Right lobe of liver (tissue), 6 donors: Measurements from ENCODE around the gene ALLC. TPM values are rescaled to one million over a fixed set of nuclear protein-coding genes. Genes with fewer than 3 reads are reported as not detected.
"Not testable (repeated sequence)": the region's sequence is repeated elsewhere in the genome, so short reads cannot be mapped to it uniquely, and the experiment has no call there.

ENCODE experiments used
- ATAC-seq, 4 donors: fragments of 200-7000 bp; cut with Tn5 transposase; one replicate each; pipeline ENCODE4 v1.9.1; 2020; ENCODE audit warnings: mild to moderate bottlenecking in 4 of 4, moderate library complexity in 4 of 4
- DNase-seq, 3 donors: peaks; one replicate each; pipeline ENCODE4 v3.0.0-alpha.2; 2020
- H3K27ac ChIP-seq, 3 donors: fragments of 200-600 bp; one replicate each; pipeline ENCODE4 v1.8.0; 2022
- H3K27me3 ChIP-seq, 2 donors: fragments of 200-600 bp; one replicate each; pipeline ENCODE4 v1.8.0; 2022
- H3K36me3 ChIP-seq, 4 donors: fragments of 200-600 bp; sonication (generic) in 1 of 4; one replicate each; pipeline versions ENCODE4 v1.5.1 to v1.8.0; 2017 to 2022; ENCODE audit warnings: control low read depth in 1 of 4
- H3K4me1 ChIP-seq, 4 donors: fragments of 200-600 bp; sonication (generic) in 1 of 4; one replicate each; pipeline versions ENCODE4 v1.5.1 to v1.8.0; 2017 to 2022; ENCODE audit warnings: control low read depth in 1 of 4
- H3K4me3 ChIP-seq, 3 donors: fragments of 200-600 bp; one replicate each; pipeline ENCODE4 v1.8.0; 2022
- H3K9me3 ChIP-seq, 4 donors: fragments of 200-600 bp; sonication (generic) in 1 of 4; one replicate each; pipeline versions ENCODE4 v1.5.1 to v1.8.0; 2017 to 2022; ENCODE audit warnings: control low read depth in 1 of 4
- POLR2A ChIP-seq: fragments of 450-650 bp; IDR thresholded peaks from one replicate; pipeline ENCODE4 v1.6.1; 2017; ENCODE audit warnings: antibody characterized with exemption, mild to moderate bottlenecking
- WGBS: methylation state at CpG from one replicate; pipeline ENCODE4 v1.1.6; 2018; ENCODE audit warnings: low coverage, low lambda C conversion rate; ENCODE audit not compliant: insufficient coverage; ENCODE audit errors: missing lambda C conversion rate; 5-methylcytosine and 5-hydroxymethylcytosine counted together
- intact Hi-C, 2 donors: fragments of 100-400 bp; cut with DNase I; formaldehyde crosslinking; loops; one replicate each; pipeline versions ENCODE4 v1.11.2 to v1.14.1; 2022
- long read RNA-seq: library from polyadenylated mRNA; unstranded; transcript quantifications from one replicate; pipeline ENCODE4 v2.0.0, GENCODE V29; 2019
- total RNA-seq, 6 experiments: library from RNA; depleted of rRNA in 2 of 6; stranded (reverse); fragments of >200 nt in 2 of 6; fragmentation: NEBNext Ultra II Directional in 3 of 6; extraction: Animal tissue kit (Norgen Biotek cat#: 25700) in 3 of 6; gene quantifications; one replicate each; pipeline versions ENCODE4 v1.1.0 to v1.2.4, GENCODE V29; 2016 to 2023
- TF ChIP-seq, protein P1 (sequence below), 4 donors: fragments of 200-600 bp in 3 of 4; fragments of 450-650 bp in 1 of 4; IDR thresholded peaks; one replicate each; pipeline versions ENCODE4 v1.5.1 to v1.8.0; 2016 to 2022; ENCODE audit warnings: antibody characterized with exemption in 4 of 4, mild to moderate bottlenecking in 2 of 4
- donor health status: DM: no; HTN: yes; CAD: no.
- donor health status: DM: no; HTN: no; CAD: no.
- donor health status: DM: no; HTN: no; CAD: no.
- donor health status: DM: no; HTN: yes; CAD: no.
- donor health status: DM: no; HTN: yes; CAD: no.

The ALLC gene
- total RNA-seq: under 1 TPM in 5 of 6 experiments, not detected in 1; 0.18 to 0.63 (median 0.31) TPM
- long read RNA-seq: 0 reads

DNA sequence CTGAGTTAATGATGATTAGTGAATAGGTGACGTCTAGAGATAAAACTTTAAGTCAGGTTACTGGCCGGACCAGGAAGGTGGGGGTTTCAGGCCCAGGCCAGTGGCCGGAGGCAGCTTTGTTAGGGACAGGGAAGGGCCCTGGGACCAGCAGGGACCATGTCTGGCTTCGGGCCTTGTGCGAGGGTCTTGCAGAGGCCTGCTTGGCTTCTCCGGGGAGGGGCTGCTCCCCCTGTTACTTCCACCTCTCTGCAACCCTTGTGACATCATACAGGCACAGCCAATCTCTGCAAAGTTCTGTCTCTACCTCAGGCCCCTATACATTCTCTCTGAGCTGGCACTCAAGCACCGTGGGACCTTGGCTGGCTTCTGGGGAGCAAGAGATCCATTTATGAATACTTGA, at the start of gene ALLC:
ALLC (plus strand) TSS at position 320 of the 400 bp plus-strand sequence. CDS start 12,958 bp downstream, outside the sequence.
- H3K36me3 ChIP-seq: no peaks in the 10 kb centered on the region
- no peak within 1 kb of the TSS for H3K4me3 ChIP-seq
- intact Hi-C loops: no loop called here
- ATAC-seq (no peak), DNase-seq (no peak)
- H3K27me3 ChIP-seq: no peaks in the 10 kb centered on the region
- TF ChIP-seq, protein P1, sequence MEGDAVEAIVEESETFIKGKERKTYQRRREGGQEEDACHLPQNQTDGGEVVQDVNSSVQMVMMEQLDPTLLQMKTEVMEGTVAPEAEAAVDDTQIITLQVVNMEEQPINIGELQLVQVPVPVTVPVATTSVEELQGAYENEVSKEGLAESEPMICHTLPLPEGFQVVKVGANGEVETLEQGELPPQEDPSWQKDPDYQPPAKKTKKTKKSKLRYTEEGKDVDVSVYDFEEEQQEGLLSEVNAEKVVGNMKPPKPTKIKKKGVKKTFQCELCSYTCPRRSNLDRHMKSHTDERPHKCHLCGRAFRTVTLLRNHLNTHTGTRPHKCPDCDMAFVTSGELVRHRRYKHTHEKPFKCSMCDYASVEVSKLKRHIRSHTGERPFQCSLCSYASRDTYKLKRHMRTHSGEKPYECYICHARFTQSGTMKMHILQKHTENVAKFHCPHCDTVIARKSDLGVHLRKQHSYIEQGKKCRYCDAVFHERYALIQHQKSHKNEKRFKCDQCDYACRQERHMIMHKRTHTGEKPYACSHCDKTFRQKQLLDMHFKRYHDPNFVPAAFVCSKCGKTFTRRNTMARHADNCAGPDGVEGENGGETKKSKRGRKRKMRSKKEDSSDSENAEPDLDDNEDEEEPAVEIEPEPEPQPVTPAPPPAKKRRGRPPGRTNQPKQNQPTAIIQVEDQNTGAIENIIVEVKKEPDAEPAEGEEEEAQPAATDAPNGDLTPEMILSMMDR (IDR thresholded peaks at IDR 0.05): no peak
- no peak for TF ChIP-seq POLR2A
- H3K27ac ChIP-seq: no peak within 1 kb of the TSS
- no peaks in the 10 kb centered on the region for H3K4me1 ChIP-seq
- no peaks in the 10 kb centered on the region for H3K9me3 ChIP-seq
- 88% methylated on average over 1 of the region's 7 CpGs for whole genome bisulfite sequencing

DNA sequence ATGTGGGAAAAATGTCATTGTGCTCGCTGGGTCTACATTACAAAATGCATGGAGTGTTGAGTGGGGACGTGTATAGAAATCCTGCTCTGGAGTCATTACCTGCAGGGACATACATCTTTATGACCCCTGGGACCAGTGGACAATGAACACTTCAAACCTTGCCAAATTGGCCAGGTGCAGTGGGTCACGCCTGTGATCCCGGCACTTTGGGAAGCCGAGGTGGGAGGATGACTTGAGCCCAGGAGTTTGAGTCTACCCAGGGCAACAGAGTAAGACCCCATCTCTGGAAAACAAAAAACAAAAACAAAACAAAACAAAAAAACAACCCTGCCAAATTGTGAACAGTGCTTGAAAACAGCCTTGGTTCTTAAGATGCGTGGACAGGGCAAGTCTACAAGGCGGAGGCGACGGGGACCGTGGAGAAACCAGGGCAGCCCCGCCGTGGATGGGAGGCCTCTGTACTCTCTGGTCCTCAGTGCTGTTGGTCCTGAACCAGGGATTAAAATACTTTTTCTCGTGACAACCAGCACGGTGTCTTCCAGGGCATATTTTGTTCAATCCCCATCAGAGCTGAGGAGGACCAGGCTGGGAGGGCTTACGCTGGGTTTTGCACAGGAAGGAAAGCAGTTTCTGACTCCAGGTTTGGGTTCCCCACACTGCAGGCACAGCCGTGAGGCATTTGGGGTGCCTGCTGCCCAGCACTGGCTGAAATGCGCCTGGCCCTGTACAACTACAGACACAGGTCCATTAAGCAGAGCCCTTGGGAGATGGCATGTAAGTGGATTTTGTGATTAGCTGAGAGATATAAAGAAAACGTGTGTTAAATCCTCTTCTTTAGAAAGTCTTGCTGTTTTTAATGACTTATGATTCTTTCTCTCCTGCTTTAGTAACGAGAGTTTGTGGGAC, 49.4 kb upstream of the ALLC start:
- no peak for TF ChIP-seq POLR2A
- TF ChIP-seq, protein P1 (IDR thresholded peaks at IDR 0.05): no peak
- H3K4me3 ChIP-seq: no peak overlapping the region
- H3K9me3 ChIP-seq: no peaks in the 10 kb centered on the region
- H3K4me1 ChIP-seq: no peaks in the 10 kb centered on the region
- no peaks in the 10 kb centered on the region for H3K27me3 ChIP-seq
- WGBS: 56% methylated on average over 13 of the region's 19 CpGs
- no peak for DNase-seq
- H3K36me3 ChIP-seq: no peaks in the 10 kb centered on the region
- H3K27ac ChIP-seq: no peak overlapping the region
- intact Hi-C loops: no loop called here
- no peak for ATAC-seq

DNA sequence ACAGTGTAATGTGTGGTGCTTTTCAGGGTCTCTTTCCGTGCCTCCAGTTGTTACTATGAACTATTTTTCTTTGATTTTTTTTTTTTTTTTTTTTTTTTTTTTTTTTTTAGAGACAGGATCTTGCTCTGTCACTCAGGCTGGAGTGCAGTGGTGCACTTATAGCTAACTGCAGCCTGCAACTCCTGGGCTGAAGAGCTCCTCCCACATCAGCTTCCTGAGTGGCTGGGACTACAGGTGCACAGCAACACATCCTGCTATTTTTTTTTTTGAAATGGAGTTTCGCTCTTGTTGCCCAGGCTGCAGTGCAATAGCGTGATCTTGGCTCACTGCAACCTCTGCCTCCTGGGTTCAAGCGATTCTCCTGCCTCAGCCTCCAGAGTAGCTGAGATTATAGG, 48.7 kb upstream of the ALLC start:
- ATAC-seq, H3K4me3 ChIP-seq, H3K9me3 ChIP-seq, intact Hi-C loops, H3K36me3 ChIP-seq, H3K27ac ChIP-seq, DNase-seq, H3K27me3 ChIP-seq, H3K4me1 ChIP-seq: not testable (repeated sequence)
- WGBS: 59% methylated on average over 4 of the region's 4 CpGs

DNA sequence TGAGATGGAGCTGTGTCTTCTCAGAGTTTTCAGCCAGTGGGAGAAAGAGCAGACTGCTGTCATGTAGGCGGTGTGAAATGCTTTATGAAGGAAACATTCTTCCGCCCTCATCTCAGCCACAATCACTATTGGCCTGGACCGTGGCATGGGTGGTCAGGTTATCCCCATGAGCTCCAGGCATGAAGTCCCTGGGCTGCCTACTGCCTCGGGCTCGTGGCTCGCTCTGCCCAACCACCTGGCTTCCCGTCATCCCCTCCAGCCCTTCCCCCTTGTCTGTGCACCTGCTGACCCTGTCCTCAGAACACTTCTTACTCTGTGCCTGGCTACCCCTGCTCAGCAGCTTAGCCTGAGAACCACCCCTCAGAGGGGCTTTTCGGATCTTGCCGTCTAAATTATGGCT, 47.6 kb upstream of the ALLC start:
- intact Hi-C loops: no loop called here
- H3K27me3 ChIP-seq: no peaks in the 10 kb centered on the region
- ATAC-seq: no peak
- no peak overlapping the region for H3K27ac ChIP-seq
- H3K9me3 ChIP-seq: no peaks in the 10 kb centered on the region
- no peak overlapping the region for H3K4me3 ChIP-seq
- H3K4me1 ChIP-seq: no peaks in the 10 kb centered on the region
- WGBS: 90% methylated on average over 2 of the region's 9 CpGs
- no peak for DNase-seq
- H3K36me3 ChIP-seq: no peaks in the 10 kb centered on the region
- TF ChIP-seq, protein P1 (IDR thresholded peaks at IDR 0.05): no peak
- TF ChIP-seq POLR2A: no peak

DNA sequence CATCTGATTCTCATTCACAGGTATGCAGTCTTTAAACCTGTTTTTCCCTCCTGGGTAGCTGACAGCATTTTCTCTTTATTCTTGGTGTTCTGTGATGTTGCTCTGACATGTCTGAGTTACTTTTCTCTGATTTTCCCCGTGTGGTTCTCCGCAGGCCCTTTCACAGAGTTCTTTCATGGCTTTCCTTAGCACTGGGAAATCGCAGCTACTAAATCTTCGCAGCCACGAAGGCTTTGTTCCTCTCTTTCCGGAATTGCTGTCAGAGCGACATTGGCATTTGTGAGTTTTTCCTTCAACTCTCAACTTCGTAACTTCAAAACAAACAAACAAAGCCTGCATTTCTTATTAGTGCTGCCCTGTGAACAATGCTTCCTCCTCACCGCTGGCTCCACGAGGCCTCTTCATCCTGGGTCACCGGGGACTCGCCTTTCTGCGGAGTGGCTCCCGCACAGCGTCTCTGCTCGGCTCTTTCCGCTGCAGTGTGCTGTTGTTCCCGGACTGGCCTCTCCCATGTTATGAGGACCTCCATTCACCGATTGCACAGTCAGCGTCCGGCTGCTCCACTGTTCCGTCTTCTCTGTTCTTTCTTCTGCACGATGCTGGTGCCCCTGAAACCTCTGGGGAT, 47.0 kb upstream of the ALLC start:
- H3K9me3 ChIP-seq: no peaks in the 10 kb centered on the region
- no peak overlapping the region for H3K4me3 ChIP-seq
- no peak for DNase-seq
- no peak for ATAC-seq
- no peaks in the 10 kb centered on the region for H3K36me3 ChIP-seq
- H3K27ac ChIP-seq: no peak overlapping the region
- no peak for TF ChIP-seq POLR2A
- TF ChIP-seq, protein P1 (IDR thresholded peaks at IDR 0.05): no peak
- WGBS: 67% methylated on average over 22 of the region's 23 CpGs
- H3K27me3 ChIP-seq: no peaks in the 10 kb centered on the region
- intact Hi-C loops: no loop called here
- H3K4me1 ChIP-seq: no peaks in the 10 kb centered on the region
